HCT116 (cell line): ENCODE results near the gene OR4B1. TPM values are rescaled to one million over a fixed set of nuclear protein-coding genes. Genes with fewer than 3 reads are reported as not detected.
"Not testable (repeated sequence)": the region's sequence is repeated elsewhere in the genome, so short reads cannot be mapped to it uniquely, and the experiment has no call there.

ENCODE experiments used
- ATAC-seq: fragments of 200-7000 bp; cut with Tn5 transposase; 2 replicates; pipeline ENCODE4 v1.9.1; 2020; ENCODE audit warnings: mild to moderate bottlenecking, moderate library complexity
- BruUV-seq: library from RNA; stranded (reverse); fragments of 400-500 nt; replicated peaks from 2 replicates; lab custom pipeline; 2021; lab: Mats Ljungman, UMichigan
- CTCF ChIA-PET: fragments of 300-600 bp; sonication (Branson Sonifier 250); formaldehyde crosslinking; loops from one replicate; lab custom pipeline; 2021; ENCODE audit warnings: antibody characterized with exemption; lab: Charles Lee
- POLR2A ChIA-PET: fragments of 300-600, 350-600 bp; sonication (Branson Sonifier 250); formaldehyde crosslinking; loops from one replicate; lab custom pipeline; 2021; ENCODE audit warnings: antibody characterized with exemption; lab: Charles Lee
- RAD21 ChIA-PET, 2 experiments: fragments of 300-600 bp; sonication (Branson Sonifier 250); formaldehyde crosslinking; loops; one replicate each; lab custom pipeline; 2023; ENCODE audit warnings: low total read pairs in 2 of 2; ENCODE audit not compliant: uncharacterized antibody in 2 of 2, unreplicated experiment in 2 of 2, low non-redundant PET in 1 of 2; lab: Charles Lee
- DNase-seq: peaks from one replicate; pipeline ENCODE4 v3.0.0-alpha.2; 2010; ENCODE audit warnings: low read depth, low spot score
- H2AFZ ChIP-seq: fragments of 200-600 bp; shearing (Covaris generic), sonication (generic); 2 replicates; pipeline ENCODE4 v1.6.1; 2017; ENCODE audit warnings: low read depth, mixed run types, mixed read lengths, antibody characterized with exemption, low read length; ENCODE audit not compliant: poor library complexity, severe bottlenecking
- H3K27ac ChIP-seq: 2 replicates; pipeline ENCODE4 v1.5.1; 2012; ENCODE audit warnings: low read depth, low read length
- H3K27me3 ChIP-seq: fragments of 200-600 bp; sonication (generic); 2 replicates; pipeline ENCODE4 v1.6.1; 2016; ENCODE audit warnings: mixed run types, low read length, mixed read lengths; ENCODE audit not compliant: insufficient read depth
- H3K36me3 ChIP-seq, 2 experiments: fragments of 200-500 bp in 1 of 2; fragments of 200-600 bp in 1 of 2; sonication (Bioruptor generic) in 1 of 2; sonication (generic) in 1 of 2; 2 replicates each; pipeline versions ENCODE4 v1.5.1 to v1.6.1; 2014 to 2016; ENCODE audit warnings: low read length in 2 of 2, inconsistent platforms in 1 of 2, mixed read lengths in 1 of 2, mixed run types in 1 of 2; ENCODE audit not compliant: insufficient read depth in 2 of 2, control insufficient read depth in 1 of 2
- H3K4me1 ChIP-seq, 2 experiments: fragments of 200-600 bp in 1 of 2; sonication (generic) in 1 of 2; 2 replicates each; pipeline versions ENCODE4 v1.5.1 to v1.6.1; 2012 to 2017; ENCODE audit warnings: low read length in 2 of 2, inconsistent platforms in 1 of 2, mild to moderate bottlenecking in 1 of 2, mixed read lengths in 1 of 2, mixed run types in 1 of 2, moderate library complexity in 1 of 2; ENCODE audit not compliant: insufficient read depth in 2 of 2, control insufficient read depth in 1 of 2
- H3K4me2 ChIP-seq: fragments of 200-600 bp; sonication (generic); 2 replicates; pipeline ENCODE4 v1.6.1; 2017; ENCODE audit warnings: mixed run types, low read length, mixed read lengths
- H3K4me3 ChIP-seq, 2 experiments: fragments of 200-600 bp in 1 of 2; sonication (generic) in 1 of 2; replicated peaks in 1 of 2; 2 replicates each; pipeline ENCODE4 v1.5.1; 2011 to 2016; ENCODE audit warnings: low read length in 2 of 2, control low read depth in 1 of 2, low read depth in 1 of 2, mild to moderate bottlenecking in 1 of 2, mixed read lengths in 1 of 2, mixed run types in 1 of 2
- H3K79me2 ChIP-seq: fragments of 200-600 bp; sonication (generic); 2 replicates; pipeline ENCODE4 v1.6.1; 2017; ENCODE audit warnings: mild to moderate bottlenecking, mixed run types, low read length, moderate library complexity, mixed read lengths; ENCODE audit not compliant: insufficient read depth
- H3K9ac ChIP-seq: fragments of 200-600 bp; sonication (generic); 2 replicates; pipeline ENCODE4 v1.6.1; 2016; ENCODE audit warnings: low read length, mixed read lengths
- H3K9me2 ChIP-seq: fragments of 200-600 bp; sonication (generic), shearing (Covaris generic); 2 replicates; pipeline ENCODE4 v1.6.1; 2017; ENCODE audit warnings: mixed run types, mild to moderate bottlenecking, moderate library complexity; ENCODE audit not compliant: insufficient read depth
- H3K9me3 ChIP-seq, 2 experiments: fragments of 200-500 bp in 1 of 2; fragments of 200-600 bp in 1 of 2; sonication (Bioruptor generic) in 1 of 2; sonication (generic) in 1 of 2; 2 replicates each; pipeline ENCODE4 v1.6.1; 2014 to 2017; ENCODE audit warnings: low read length in 2 of 2, mixed read lengths in 2 of 2, inconsistent platforms in 1 of 2, low read depth in 1 of 2, mild to moderate bottlenecking in 1 of 2, mixed run types in 1 of 2, moderate library complexity in 1 of 2; ENCODE audit not compliant: control insufficient read depth in 1 of 2, insufficient read depth in 1 of 2
- H4K20me1 ChIP-seq: fragments of 200-600 bp; sonication (generic), shearing (Covaris generic); 2 replicates; pipeline ENCODE4 v1.6.1; 2017; ENCODE audit warnings: mixed run types, mild to moderate bottlenecking, moderate library complexity; ENCODE audit not compliant: insufficient read depth
- EGR1 ChIP-seq: IDR thresholded peaks from 2 replicates; pipeline ENCODE4 v1.6.1; 2012; ENCODE audit warnings: low read depth
- EZH2phosphoT487 ChIP-seq: fragments of 200-600 bp; IDR thresholded peaks from 2 replicates; pipeline ENCODE4 v1.6.1; 2018; ENCODE audit warnings: antibody characterized with exemption, borderline replicate concordance
- SP1 ChIP-seq: IDR thresholded peaks from 2 replicates; pipeline ENCODE4 v1.6.1; 2012; ENCODE audit warnings: low read depth
- TCF7L2 ChIP-seq: IDR thresholded peaks from 2 replicates; pipeline ENCODE4 v1.7.0; 2011; ENCODE audit warnings: borderline replicate concordance, inconsistent platforms; ENCODE audit not compliant: insufficient read depth, insufficient read length; ENCODE audit errors: extremely low read depth
- ZFX ChIP-seq: fragments of 450-650 bp; IDR thresholded peaks from 2 replicates; pipeline ENCODE4 v1.6.1; 2017
- intact Hi-C: fragments of 100-400 bp; cut with micrococcal nuclease; formaldehyde crosslinking; loops from 2 replicates; pipeline ENCODE4 v1.10.0; 2022
- total RNA-seq: library from RNA; stranded (reverse); gene quantifications from one replicate; pipeline ENCODE4 v1.2.1, GENCODE V29; 2021; ENCODE audit not compliant: unreplicated experiment
- TF ChIP-seq, protein P1 (sequence below): IDR thresholded peaks from 2 replicates; pipeline ENCODE4 v1.6.1; 2011; ENCODE audit warnings: mild to moderate bottlenecking, low read length, moderate library complexity; ENCODE audit not compliant: insufficient replicate concordance; ENCODE audit errors: extremely low read depth
- TF ChIP-seq, protein P2 (sequence below): IDR thresholded peaks from 2 replicates; pipeline ENCODE4 v1.6.1; 2012

The OR4B1 gene
- total RNA-seq, 1 experiment from 2014 or later: not detected

DNA sequence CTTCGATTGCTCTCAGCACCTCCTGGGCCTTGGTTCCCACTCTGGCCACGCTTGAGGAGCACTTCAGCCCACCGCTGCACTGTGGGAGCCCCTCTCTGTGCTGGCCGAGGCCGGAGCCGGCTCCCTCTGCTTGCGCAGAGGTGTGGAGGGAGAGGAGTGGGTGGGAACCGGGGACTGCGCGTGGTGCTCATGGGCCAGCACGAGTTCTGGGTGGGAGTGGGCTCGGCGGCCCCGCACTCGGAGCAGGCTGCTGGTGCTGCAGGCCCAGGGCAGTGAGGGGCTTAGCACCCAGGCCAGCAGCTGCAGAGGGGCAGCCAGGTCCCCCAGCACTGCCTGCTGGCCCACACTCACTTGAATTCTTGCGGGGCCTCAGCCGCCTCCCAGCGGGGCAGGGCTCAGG is 12.2 kb downstream of the OR4B1 start:
- ATAC-seq (no peak), DNase-seq (no peak)
- intact Hi-C loops: no loop called here
- no peaks in the 10 kb centered on the region for H3K9me2 ChIP-seq
- RAD21 ChIA-PET: no interaction called here
- no peaks in the 10 kb centered on the region for H3K4me1 ChIP-seq
- no peaks in the 10 kb centered on the region for H3K9me3 ChIP-seq
- H3K79me2 ChIP-seq: no peaks in the 10 kb centered on the region
- POLR2A ChIA-PET: no interaction called here
- CTCF ChIA-PET: no interaction called here
- BruUV-seq: no TSS peak
- no peak overlapping the region for H3K27ac ChIP-seq
- H3K4me2 ChIP-seq: no peak overlapping the region
- no peak overlapping the region for H3K9ac ChIP-seq
- H3K4me3 ChIP-seq: no peak overlapping the region
- no peaks in the 10 kb centered on the region for H3K36me3 ChIP-seq
- H4K20me1 ChIP-seq: no peaks in the 10 kb centered on the region
- no peaks in the 10 kb centered on the region for H3K27me3 ChIP-seq
- no peak overlapping the region for H2AFZ ChIP-seq
- TF ChIP-seq, protein P1, sequence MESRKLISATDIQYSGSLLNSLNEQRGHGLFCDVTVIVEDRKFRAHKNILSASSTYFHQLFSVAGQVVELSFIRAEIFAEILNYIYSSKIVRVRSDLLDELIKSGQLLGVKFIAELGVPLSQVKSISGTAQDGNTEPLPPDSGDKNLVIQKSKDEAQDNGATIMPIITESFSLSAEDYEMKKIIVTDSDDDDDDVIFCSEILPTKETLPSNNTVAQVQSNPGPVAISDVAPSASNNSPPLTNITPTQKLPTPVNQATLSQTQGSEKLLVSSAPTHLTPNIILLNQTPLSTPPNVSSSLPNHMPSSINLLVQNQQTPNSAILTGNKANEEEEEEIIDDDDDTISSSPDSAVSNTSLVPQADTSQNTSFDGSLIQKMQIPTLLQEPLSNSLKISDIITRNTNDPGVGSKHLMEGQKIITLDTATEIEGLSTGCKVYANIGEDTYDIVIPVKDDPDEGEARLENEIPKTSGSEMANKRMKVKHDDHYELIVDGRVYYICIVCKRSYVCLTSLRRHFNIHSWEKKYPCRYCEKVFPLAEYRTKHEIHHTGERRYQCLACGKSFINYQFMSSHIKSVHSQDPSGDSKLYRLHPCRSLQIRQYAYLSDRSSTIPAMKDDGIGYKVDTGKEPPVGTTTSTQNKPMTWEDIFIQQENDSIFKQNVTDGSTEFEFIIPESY: no peak
- TF ChIP-seq SP1: no peak
- TF ChIP-seq TCF7L2: no peak
- TF ChIP-seq EGR1: no peak
- TF ChIP-seq EZH2phosphoT487: no peak
- TF ChIP-seq, protein P2, sequence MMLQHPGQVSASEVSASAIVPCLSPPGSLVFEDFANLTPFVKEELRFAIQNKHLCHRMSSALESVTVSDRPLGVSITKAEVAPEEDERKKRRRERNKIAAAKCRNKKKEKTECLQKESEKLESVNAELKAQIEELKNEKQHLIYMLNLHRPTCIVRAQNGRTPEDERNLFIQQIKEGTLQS: no peak
- TF ChIP-seq ZFX: no peak

DNA sequence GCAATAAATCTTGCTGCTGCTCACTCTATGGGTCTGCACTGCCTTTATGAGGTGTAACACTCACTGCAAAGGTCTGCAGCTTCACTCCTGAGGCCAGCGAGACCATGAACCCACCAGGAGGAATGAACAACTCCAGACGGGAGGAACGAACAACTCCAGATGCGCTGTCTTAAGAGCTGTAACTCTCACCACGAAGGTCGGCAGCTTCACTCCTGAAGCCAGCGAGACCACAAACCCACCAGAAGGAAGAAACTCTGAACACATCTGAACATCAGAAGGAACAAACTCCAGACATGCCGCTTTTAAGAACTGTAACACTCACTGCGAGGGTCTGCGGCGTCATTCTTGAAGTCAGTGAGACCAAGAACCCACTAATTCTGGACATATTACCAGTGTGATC is 13.4 kb downstream of the OR4B1 start:
- H3K27me3 ChIP-seq, intact Hi-C loops, H3K9me2 ChIP-seq, H3K4me3 ChIP-seq, H3K9ac ChIP-seq, RAD21 ChIA-PET, DNase-seq, H2AFZ ChIP-seq, H4K20me1 ChIP-seq, H3K79me2 ChIP-seq, H3K4me1 ChIP-seq, ATAC-seq, H3K27ac ChIP-seq, H3K4me2 ChIP-seq, POLR2A ChIA-PET, CTCF ChIA-PET, BruUV-seq, H3K9me3 ChIP-seq, H3K36me3 ChIP-seq: not testable (repeated sequence)
